ENCODE measurements around the gene ATRX.
"Not testable (repeated sequence)": the region's sequence is repeated elsewhere in the genome, so short reads cannot be mapped to it uniquely, and the experiment has no call there.

ATRX gene

GRCh38 chrX:77723681-77724080 lies 62.3 kb downstream of the ATRX start:
- Histone ChIP-seq H3K27me3 (ENCODE audit: control insufficient read depth, insufficient read depth, low read length) (no peaks in the 10 kb centered on the region), H3K27ac (ENCODE audit: low read length) (no peak overlapping the region), H3K9me3 (ENCODE audit: control insufficient read depth, low read depth, low read length) (peaks cover 16% of the 10 kb centered on the region), H3K4me1 (ENCODE audit: control insufficient read depth, low read depth, low read length) (no peaks in the 10 kb centered on the region), H3K4me3 (ENCODE audit: low read length) (no peak overlapping the region), H3K36me3 (ENCODE audit: control insufficient read depth, low read depth, low read length) (no peaks in the 10 kb centered on the region), H3K9ac (ENCODE audit: low read length) (no peak overlapping the region)

- Histone ChIP-seq H3K4me3 (ENCODE audit: low read length) (no peak overlapping the region), H3K9me3 (ENCODE audit: control insufficient read depth, low read depth, low read length) (peaks cover 11% of the 10 kb centered on the region), H3K27me3 (ENCODE audit: control insufficient read depth, insufficient read depth, low read length) (no peaks in the 10 kb centered on the region), H3K36me3 (ENCODE audit: control insufficient read depth, low read depth, low read length) (peaks cover 12% of the 10 kb centered on the region), H3K9ac (ENCODE audit: low read length) (no peak overlapping the region), H3K4me1 (ENCODE audit: control insufficient read depth, low read depth, low read length) (no peaks in the 10 kb centered on the region), H3K27ac (ENCODE audit: low read length) (no peak overlapping the region)
These were observed 66.6 kb downstream of the ATRX start for GRCh38 chrX:77719388-77719787.

- Histone ChIP-seq H3K27me3 (ENCODE audit: control insufficient read depth, insufficient read depth, low read length) (no peaks in the 10 kb centered on the region), H3K27ac (ENCODE audit: low read length) (no peak overlapping the region), H3K4me3 (ENCODE audit: low read length) (no peak overlapping the region), H3K36me3 (ENCODE audit: control insufficient read depth, low read depth, low read length) (peaks cover 6% of the 10 kb centered on the region), H3K9me3 (ENCODE audit: control insufficient read depth, low read depth, low read length) (peaks cover 12% of the 10 kb centered on the region), H3K9ac (ENCODE audit: low read length) (no peak overlapping the region), H3K4me1 (ENCODE audit: control insufficient read depth, low read depth, low read length) (no peaks in the 10 kb centered on the region)
These were observed 81.1 kb downstream of the ATRX start for GRCh38 chrX:77704881-77705280.

- Histone ChIP-seq H3K9me3 (ENCODE audit: control insufficient read depth, low read depth, low read length) (peaks cover 27% of the 10 kb centered on the region), H3K27ac (ENCODE audit: low read length) (no peak overlapping the region), H3K4me1 (ENCODE audit: control insufficient read depth, low read depth, low read length) (no peaks in the 10 kb centered on the region), H3K4me3 (ENCODE audit: low read length) (no peak overlapping the region), H3K9ac (ENCODE audit: low read length) (no peak overlapping the region), H3K27me3 (ENCODE audit: control insufficient read depth, insufficient read depth, low read length) (no peaks in the 10 kb centered on the region), H3K36me3 (ENCODE audit: control insufficient read depth, low read depth, low read length) (peaks cover 23% of the 10 kb centered on the region)
These were observed 87.8 kb downstream of the ATRX start for GRCh38 chrX:77698242-77698641.

- Histone ChIP-seq H3K4me3 (ENCODE audit: low read length) (no peak overlapping the region), H3K9me3 (ENCODE audit: control insufficient read depth, low read depth, low read length) (peaks cover 18% of the 10 kb centered on the region), H3K27ac (ENCODE audit: low read length) (no peak overlapping the region), H3K4me1 (ENCODE audit: control insufficient read depth, low read depth, low read length) (no peaks in the 10 kb centered on the region), H3K27me3 (ENCODE audit: control insufficient read depth, insufficient read depth, low read length) (no peaks in the 10 kb centered on the region), H3K9ac (ENCODE audit: low read length) (no peak overlapping the region), H3K36me3 (ENCODE audit: control insufficient read depth, low read depth, low read length) (peaks cover 33% of the 10 kb centered on the region)
These were observed 91.5 kb downstream of the ATRX start for GRCh38 chrX:77694491-77694890.

- no peak overlapping the region for H3K9ac ChIP-seq (ENCODE audit: low read length)
- H3K4me1 ChIP-seq (ENCODE audit: control insufficient read depth, low read depth, low read length) = no peaks in the 10 kb centered on the region
- H3K27ac ChIP-seq (ENCODE audit: low read length) = no peak overlapping the region
- H3K9me3 ChIP-seq (ENCODE audit: control insufficient read depth, low read depth, low read length) = peaks cover 15% of the 10 kb centered on the region
- peaks cover 38% of the 10 kb centered on the region for H3K36me3 ChIP-seq (ENCODE audit: control insufficient read depth, low read depth, low read length)
- H3K27me3 ChIP-seq (ENCODE audit: control insufficient read depth, insufficient read depth, low read length) = no peaks in the 10 kb centered on the region
- no peak overlapping the region for H3K4me3 ChIP-seq (ENCODE audit: low read length)
These were observed 92.4 kb downstream of the ATRX start for GRCh38 chrX:77693594-77693993.

GRCh38 chrX:77691916-77692315 lies 94.1 kb downstream of the ATRX start:
- no peaks in the 10 kb centered on the region for H3K27me3 ChIP-seq (ENCODE audit: control insufficient read depth, insufficient read depth, low read length)
- peaks cover 33% of the 10 kb centered on the region for H3K36me3 ChIP-seq (ENCODE audit: control insufficient read depth, low read depth, low read length)
- no peak overlapping the region for H3K9ac ChIP-seq (ENCODE audit: low read length)
- H3K27ac ChIP-seq (ENCODE audit: low read length) = no peak overlapping the region
- H3K4me1 ChIP-seq (ENCODE audit: control insufficient read depth, low read depth, low read length) = no peaks in the 10 kb centered on the region
- peaks cover 12% of the 10 kb centered on the region for H3K9me3 ChIP-seq (ENCODE audit: control insufficient read depth, low read depth, low read length)
- H3K4me3 ChIP-seq (ENCODE audit: low read length) = no peak overlapping the region

- Histone ChIP-seq H3K27ac (ENCODE audit: low read length) (no peak overlapping the region), H3K27me3 (ENCODE audit: control insufficient read depth, insufficient read depth, low read length) (no peaks in the 10 kb centered on the region), H3K4me1 (ENCODE audit: control insufficient read depth, low read depth, low read length) (no peaks in the 10 kb centered on the region), H3K9me3 (ENCODE audit: control insufficient read depth, low read depth, low read length) (peaks cover 7% of the 10 kb centered on the region), H3K4me3 (ENCODE audit: low read length) (no peak overlapping the region), H3K9ac (ENCODE audit: low read length) (no peak overlapping the region), H3K36me3 (ENCODE audit: control insufficient read depth, low read depth, low read length) (peaks cover 35% of the 10 kb centered on the region)
These were observed 96.6 kb downstream of the ATRX start for GRCh38 chrX:77689376-77689775.

GRCh38 chrX:77685683-77686082 lies 100.3 kb downstream of the ATRX start:
- not testable (repeated sequence) for H3K27ac ChIP-seq (ENCODE audit: low read length); H3K4me3 ChIP-seq (ENCODE audit: low read length); H3K27me3 ChIP-seq (ENCODE audit: control insufficient read depth, insufficient read depth, low read length); H3K9ac ChIP-seq (ENCODE audit: low read length); H3K4me1 ChIP-seq (ENCODE audit: control insufficient read depth, low read depth, low read length)
- peaks cover 25% of the 10 kb centered on the region for H3K36me3 ChIP-seq (ENCODE audit: control insufficient read depth, low read depth, low read length)
- peaks cover 15% of the 10 kb centered on the region for H3K9me3 ChIP-seq (ENCODE audit: control insufficient read depth, low read depth, low read length)

GRCh38 chrX:77679144-77679543 lies 106.9 kb downstream of the ATRX start:
- no peaks in the 10 kb centered on the region for H3K27me3 ChIP-seq (ENCODE audit: control insufficient read depth, insufficient read depth, low read length)
- no peak overlapping the region for H3K4me3 ChIP-seq (ENCODE audit: low read length)
- H3K4me1 ChIP-seq (ENCODE audit: control insufficient read depth, low read depth, low read length) = no peaks in the 10 kb centered on the region
- H3K9ac ChIP-seq (ENCODE audit: low read length) = no peak overlapping the region
- peaks cover 23% of the 10 kb centered on the region for H3K9me3 ChIP-seq (ENCODE audit: control insufficient read depth, low read depth, low read length)
- H3K27ac ChIP-seq (ENCODE audit: low read length) = no peak overlapping the region
- peaks cover 12% of the 10 kb centered on the region for H3K36me3 ChIP-seq (ENCODE audit: control insufficient read depth, low read depth, low read length)

- H3K9ac ChIP-seq (ENCODE audit: low read length) = no peak overlapping the region
- H3K27me3 ChIP-seq (ENCODE audit: control insufficient read depth, insufficient read depth, low read length) = no peaks in the 10 kb centered on the region
- no peaks in the 10 kb centered on the region for H3K4me1 ChIP-seq (ENCODE audit: control insufficient read depth, low read depth, low read length)
- no peak overlapping the region for H3K4me3 ChIP-seq (ENCODE audit: low read length)
- no peak overlapping the region for H3K27ac ChIP-seq (ENCODE audit: low read length)
- H3K9me3 ChIP-seq (ENCODE audit: control insufficient read depth, low read depth, low read length) = peaks cover 11% of the 10 kb centered on the region
- H3K36me3 ChIP-seq (ENCODE audit: control insufficient read depth, low read depth, low read length) = peaks cover 4% of the 10 kb centered on the region
These were observed 110.0 kb downstream of the ATRX start for GRCh38 chrX:77675986-77676385.

- Histone ChIP-seq H3K36me3 (ENCODE audit: control insufficient read depth, low read depth, low read length) (peaks cover 8% of the 10 kb centered on the region), H3K27me3 (ENCODE audit: control insufficient read depth, insufficient read depth, low read length) (no peaks in the 10 kb centered on the region), H3K4me1 (ENCODE audit: control insufficient read depth, low read depth, low read length) (no peaks in the 10 kb centered on the region), H3K4me3 (ENCODE audit: low read length) (no peak overlapping the region), H3K9me3 (ENCODE audit: control insufficient read depth, low read depth, low read length) (peaks cover 11% of the 10 kb centered on the region), H3K27ac (ENCODE audit: low read length) (no peak overlapping the region), H3K9ac (ENCODE audit: low read length) (no peak overlapping the region)
These were observed 117.4 kb downstream of the ATRX start for GRCh38 chrX:77668391-77669237.
